Tibial nerve (tissue), 4 donors: ENCODE data around the gene HSPA9.

ENCODE experiments used
- EP300 ChIP-seq, 2 donors: sonication (generic); formaldehyde crosslinking; IDR thresholded peaks; one replicate each; pipeline ENCODE4 v1.6.1; 2017; ENCODE audit warnings: antibody characterized with exemption in 2 of 2, mild to moderate bottlenecking in 1 of 2
- POLR2A ChIP-seq, 2 donors: fragments of 450-650 bp; IDR thresholded peaks; one replicate each; pipeline ENCODE4 v1.6.1; 2017; ENCODE audit warnings: antibody characterized with exemption in 2 of 2, mild to moderate bottlenecking in 2 of 2, moderate library complexity in 2 of 2
- TF ChIP-seq, protein P1 (sequence below), 5 experiments: fragments of 200-600 bp in 3 of 5; fragments of 450-650 bp in 2 of 5; sonication (generic) in 3 of 5; IDR thresholded peaks; one replicate each; pipeline ENCODE4 v1.5.1; 2016 to 2019; ENCODE audit warnings: antibody characterized with exemption in 5 of 5, mild to moderate bottlenecking in 3 of 5, moderate library complexity in 2 of 5

DNA sequence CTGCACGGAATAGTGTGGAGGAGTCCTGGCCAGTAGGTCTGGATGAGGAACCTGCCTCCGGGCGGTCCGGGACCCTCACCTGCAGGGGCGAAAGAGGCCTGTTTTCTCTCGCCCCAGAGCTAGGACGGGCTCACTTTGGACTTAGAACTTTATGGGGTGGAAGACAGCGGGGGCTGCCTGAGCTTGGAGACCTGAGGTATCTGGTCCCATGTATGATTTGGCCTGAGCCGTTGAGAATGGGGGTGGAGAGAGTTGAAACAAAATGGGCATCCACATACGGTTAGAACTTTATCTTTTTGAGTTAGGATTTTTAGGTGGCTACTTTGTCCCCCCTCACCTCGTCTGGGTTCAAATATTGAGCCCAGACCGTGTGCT, 31.5 kb downstream of the HSPA9 start:
- TF ChIP-seq, protein P1, sequence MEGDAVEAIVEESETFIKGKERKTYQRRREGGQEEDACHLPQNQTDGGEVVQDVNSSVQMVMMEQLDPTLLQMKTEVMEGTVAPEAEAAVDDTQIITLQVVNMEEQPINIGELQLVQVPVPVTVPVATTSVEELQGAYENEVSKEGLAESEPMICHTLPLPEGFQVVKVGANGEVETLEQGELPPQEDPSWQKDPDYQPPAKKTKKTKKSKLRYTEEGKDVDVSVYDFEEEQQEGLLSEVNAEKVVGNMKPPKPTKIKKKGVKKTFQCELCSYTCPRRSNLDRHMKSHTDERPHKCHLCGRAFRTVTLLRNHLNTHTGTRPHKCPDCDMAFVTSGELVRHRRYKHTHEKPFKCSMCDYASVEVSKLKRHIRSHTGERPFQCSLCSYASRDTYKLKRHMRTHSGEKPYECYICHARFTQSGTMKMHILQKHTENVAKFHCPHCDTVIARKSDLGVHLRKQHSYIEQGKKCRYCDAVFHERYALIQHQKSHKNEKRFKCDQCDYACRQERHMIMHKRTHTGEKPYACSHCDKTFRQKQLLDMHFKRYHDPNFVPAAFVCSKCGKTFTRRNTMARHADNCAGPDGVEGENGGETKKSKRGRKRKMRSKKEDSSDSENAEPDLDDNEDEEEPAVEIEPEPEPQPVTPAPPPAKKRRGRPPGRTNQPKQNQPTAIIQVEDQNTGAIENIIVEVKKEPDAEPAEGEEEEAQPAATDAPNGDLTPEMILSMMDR (IDR thresholded peaks at IDR 0.05), result no peak
- TF ChIP-seq EP300 (IDR thresholded peaks at IDR 0.05), result no peak
- no peak for TF ChIP-seq POLR2A (IDR thresholded peaks at IDR 0.05)
